HCT116 (cell line): ENCODE results near the gene IFITM10.

ENCODE experiments used
- CEBPB ChIP-seq: IDR thresholded peaks from 2 replicates; pipeline ENCODE4 v1.6.1; 2012; ENCODE audit warnings: low read depth
- EGR1 ChIP-seq: IDR thresholded peaks from 2 replicates; pipeline ENCODE4 v1.6.1; 2012; ENCODE audit warnings: low read depth
- ELF1 ChIP-seq: IDR thresholded peaks from 2 replicates; pipeline ENCODE4 v1.6.1; 2012; ENCODE audit warnings: low read depth, borderline replicate concordance
- FOSL1 ChIP-seq: IDR thresholded peaks from 2 replicates; pipeline ENCODE4 v1.6.1; 2012; ENCODE audit warnings: low read depth
- JUND ChIP-seq: IDR thresholded peaks from 2 replicates; pipeline ENCODE4 v1.6.1; 2012
- POLR2A ChIP-seq: IDR thresholded peaks from 2 replicates; pipeline ENCODE4 v1.7.0; 2011; ENCODE audit warnings: borderline replicate concordance; ENCODE audit not compliant: insufficient read depth, insufficient read length; ENCODE audit errors: extremely low read depth
- POLR2AphosphoS5 ChIP-seq: IDR thresholded peaks from 2 replicates; pipeline ENCODE4 v1.6.1; 2011; ENCODE audit warnings: mild to moderate bottlenecking, low read depth, low read length, moderate library complexity
- RAD21 ChIP-seq: IDR thresholded peaks from 2 replicates; pipeline ENCODE4 v1.6.1; 2012; ENCODE audit warnings: low read depth, mild to moderate bottlenecking
- REST ChIP-seq: IDR thresholded peaks from 2 replicates; pipeline ENCODE4 v1.6.1; 2012; ENCODE audit warnings: low read depth
- SP1 ChIP-seq: IDR thresholded peaks from 2 replicates; pipeline ENCODE4 v1.6.1; 2012; ENCODE audit warnings: low read depth
- YY1 ChIP-seq: IDR thresholded peaks from 2 replicates; pipeline ENCODE4 v1.6.1; 2011; ENCODE audit warnings: low read length, low read depth, moderate library complexity, mild to moderate bottlenecking; ENCODE audit not compliant: insufficient replicate concordance; ENCODE audit errors: extremely low read depth
- ZFX ChIP-seq: fragments of 450-650 bp; IDR thresholded peaks from 2 replicates; pipeline ENCODE4 v1.6.1; 2017
- ZNF274 ChIP-seq: fragments of 200-500 bp; sonication (Bioruptor generic); IDR thresholded peaks from 2 replicates; pipeline ENCODE4 v1.6.1; 2014; ENCODE audit warnings: mild to moderate bottlenecking, low read depth, low read length, inconsistent platforms
- TF ChIP-seq, protein P1 (sequence below), 3 experiments: fragments of 200-600 bp in 1 of 3; sonication (generic) in 1 of 3; IDR thresholded peaks in 2 of 3; conservative IDR thresholded peaks in 1 of 3; 2 replicates each; pipeline ENCODE4 v1.5.1; 2012 to 2017; ENCODE audit warnings: low read depth in 2 of 3, low read length in 2 of 3, antibody characterized with exemption in 1 of 3, borderline replicate concordance in 1 of 3, control low read depth in 1 of 3, mild to moderate bottlenecking in 1 of 3, mixed read lengths in 1 of 3, mixed run types in 1 of 3, moderate library complexity in 1 of 3; ENCODE audit not compliant: insufficient read depth in 1 of 3

DNA sequence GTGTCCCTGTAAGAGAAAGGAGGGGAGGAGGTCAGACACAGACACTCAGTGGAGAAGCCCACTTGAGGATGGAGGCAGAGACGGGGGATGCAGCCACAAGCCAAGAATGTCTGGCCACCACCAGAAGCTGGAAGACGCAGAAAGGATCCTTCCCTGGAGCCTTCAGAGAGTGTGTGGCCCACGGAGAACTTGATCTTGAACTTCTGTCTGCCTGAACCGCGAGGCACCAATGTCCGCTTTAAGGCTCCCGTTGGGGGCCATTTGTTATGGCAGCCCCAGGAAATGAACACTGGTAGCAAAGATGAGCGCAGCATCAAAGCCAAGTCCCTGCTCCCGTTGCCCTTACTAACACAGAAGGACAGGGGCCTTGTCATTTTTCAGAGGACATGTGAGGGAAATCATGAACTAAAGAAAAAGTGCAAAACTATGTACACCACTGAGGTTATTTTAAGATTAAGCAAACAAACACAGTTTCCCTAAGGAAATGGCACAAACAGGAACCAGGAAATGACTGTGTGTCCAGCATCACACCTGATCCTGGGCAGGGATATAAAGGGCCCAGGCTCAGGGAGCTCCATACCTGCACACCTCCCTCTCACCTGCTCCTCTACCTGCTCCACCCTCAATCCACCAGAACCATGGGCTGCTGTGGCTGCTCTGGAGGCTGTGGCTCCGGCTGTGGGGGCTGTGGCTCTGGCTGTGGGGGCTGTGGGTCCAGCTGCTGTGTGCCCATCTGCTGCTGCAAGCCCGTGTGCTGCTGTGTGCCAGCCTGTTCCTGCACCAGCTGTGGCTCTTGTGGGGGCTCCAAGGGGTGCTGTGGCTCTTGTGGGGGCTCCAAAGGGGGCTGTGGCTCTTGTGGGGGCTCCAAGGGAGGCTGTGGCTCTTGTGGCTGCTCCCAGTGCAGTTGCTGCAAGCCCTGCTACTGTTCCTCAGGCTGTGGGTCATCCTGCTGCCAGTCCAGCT lies 53.5 kb downstream of the IFITM10 start, which contains the start of gene KRTAP5-6:
- no peak for TF ChIP-seq ELF1
- TF ChIP-seq, protein P1, sequence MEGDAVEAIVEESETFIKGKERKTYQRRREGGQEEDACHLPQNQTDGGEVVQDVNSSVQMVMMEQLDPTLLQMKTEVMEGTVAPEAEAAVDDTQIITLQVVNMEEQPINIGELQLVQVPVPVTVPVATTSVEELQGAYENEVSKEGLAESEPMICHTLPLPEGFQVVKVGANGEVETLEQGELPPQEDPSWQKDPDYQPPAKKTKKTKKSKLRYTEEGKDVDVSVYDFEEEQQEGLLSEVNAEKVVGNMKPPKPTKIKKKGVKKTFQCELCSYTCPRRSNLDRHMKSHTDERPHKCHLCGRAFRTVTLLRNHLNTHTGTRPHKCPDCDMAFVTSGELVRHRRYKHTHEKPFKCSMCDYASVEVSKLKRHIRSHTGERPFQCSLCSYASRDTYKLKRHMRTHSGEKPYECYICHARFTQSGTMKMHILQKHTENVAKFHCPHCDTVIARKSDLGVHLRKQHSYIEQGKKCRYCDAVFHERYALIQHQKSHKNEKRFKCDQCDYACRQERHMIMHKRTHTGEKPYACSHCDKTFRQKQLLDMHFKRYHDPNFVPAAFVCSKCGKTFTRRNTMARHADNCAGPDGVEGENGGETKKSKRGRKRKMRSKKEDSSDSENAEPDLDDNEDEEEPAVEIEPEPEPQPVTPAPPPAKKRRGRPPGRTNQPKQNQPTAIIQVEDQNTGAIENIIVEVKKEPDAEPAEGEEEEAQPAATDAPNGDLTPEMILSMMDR (IDR thresholded peaks at IDR 0.05 in 2 of 3, conservative IDR thresholded peaks at IDR 0.05 in 1 of 3; ENCODE audit: borderline replicate concordance in 1 of 3, insufficient read depth in 1 of 3, low read depth in 2 of 3, low read length in 2 of 3), result no peak
- TF ChIP-seq POLR2AphosphoS5, result no peak
- TF ChIP-seq EGR1, result no peak
- TF ChIP-seq SP1, result no peak
- no peak for TF ChIP-seq CEBPB
- TF ChIP-seq FOSL1, result no peak
- TF ChIP-seq REST, result no peak
- TF ChIP-seq RAD21, result no peak
- TF ChIP-seq YY1, result no peak
- no peak for TF ChIP-seq JUND
- no peak for TF ChIP-seq ZFX
- TF ChIP-seq ZNF274, result no peak
- no peak for TF ChIP-seq POLR2A
